Spleen (tissue), 7 donors: ENCODE measurements around the gene DIO1.

Experiments
- CTCF ChIP-seq, 11 experiments: fragments of 200-600 bp in 7 of 11; fragments of 450-650 bp in 4 of 11; sonication (generic) in 4 of 11; IDR thresholded peaks in 8 of 11; conservative IDR thresholded peaks in 3 of 11; 1 replicate in 7 of 11; 2 replicates in 4 of 11; pipeline versions ENCODE4 v1.4.0 to v1.8.0; 2016 to 2021; ENCODE audit warnings: antibody characterized with exemption in 11 of 11, inconsistent platforms in 4 of 11, mild to moderate bottlenecking in 1 of 11
- POLR2A ChIP-seq, 3 donors: fragments of 450-650 bp; IDR thresholded peaks; one replicate each; pipeline ENCODE4 v1.5.1; 2017; ENCODE audit warnings: antibody characterized with exemption in 3 of 3, mild to moderate bottlenecking in 1 of 3
- POLR2AphosphoS5 ChIP-seq, 3 donors: sonication (generic); formaldehyde crosslinking; IDR thresholded peaks; one replicate each; pipeline ENCODE4 v1.5.1; 2017; ENCODE audit warnings: antibody characterized with exemption in 3 of 3
- donor health status: DM: no; HTN: no; CAD: no; lungs with moderate emphysema.
- donor health status: DM: no; HTN: no; CAD: no.
- donor health status: DM: no; HTN: no; CAD: no.

- TF ChIP-seq POLR2A (IDR thresholded peaks at IDR 0.05) (no peak), POLR2AphosphoS5 (IDR thresholded peaks at IDR 0.05) (no peak), CTCF (IDR thresholded peaks at IDR 0.05 in 8 of 11, conservative IDR thresholded peaks at IDR 0.05 in 3 of 11) (no peak)
Measured at GRCh38 chr1:53957194-53957818, 63.3 kb downstream of the DIO1 start.
